Stimulated activated CD4-positive, alpha-beta T cell treated with anti-CD3 and anti-CD28 coated beads, TNF-alpha, amount 100 ng/mL, for 1 hour (primary cell): ENCODE results near the gene SLC9A9.

ENCODE experiments used
- DNase-seq, 3 donors: peaks; one replicate each; pipeline ENCODE4 v3.0.0-alpha.2; 2020; ENCODE audit warnings: low read depth in 3 of 3, low spot score in 1 of 3

SLC9A9 gene

GRCh38 chr3:143601723-143602484, 246.4 kb downstream of the SLC9A9 start:
- no peak for DNase-seq

- no peak for DNase-seq
Measured at GRCh38 chr3:143600756-143601718, 247.2 kb downstream of the SLC9A9 start.

DNA sequence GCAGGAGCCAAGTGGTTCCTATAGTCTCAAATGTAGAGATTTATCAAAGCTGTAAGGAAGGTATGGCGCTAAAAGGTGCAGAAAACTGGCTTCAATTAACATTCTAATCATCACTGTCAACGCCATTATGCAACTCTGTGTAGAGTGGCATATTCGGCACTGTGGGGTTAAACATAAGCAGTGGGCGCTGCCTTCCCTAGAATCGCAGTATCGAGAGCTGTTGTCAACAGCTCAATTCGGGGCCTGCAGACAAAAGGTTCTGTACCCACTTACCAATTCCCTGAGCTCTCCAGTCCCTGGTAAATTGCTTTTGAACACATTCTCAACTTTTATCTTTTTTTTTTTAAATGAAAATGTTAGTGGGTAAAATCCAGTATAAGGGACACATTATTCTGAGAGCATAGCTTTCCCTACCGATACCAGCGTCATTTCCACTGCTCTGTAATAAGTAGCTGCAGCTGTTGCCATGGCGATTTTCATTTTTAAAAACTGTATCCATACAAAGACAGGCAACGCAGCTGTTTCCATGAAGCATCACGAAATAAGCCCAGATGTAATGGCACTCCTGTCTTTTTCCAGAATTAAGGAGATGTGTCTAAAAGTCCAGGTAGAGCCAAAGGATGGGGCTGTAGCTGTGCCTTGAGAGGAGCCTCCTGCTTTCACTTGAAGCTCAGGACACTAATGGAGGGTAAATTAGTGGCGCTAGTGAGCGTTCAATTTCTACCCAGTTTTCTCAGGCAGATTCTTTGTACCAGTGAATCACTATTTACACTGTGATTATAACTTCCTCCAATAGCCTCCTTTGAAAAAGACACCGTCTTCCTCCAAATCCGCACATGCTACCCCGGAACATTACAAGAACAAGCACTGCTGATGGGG, 250.3 kb downstream of the SLC9A9 start:
- DNase-seq, result no peak

GRCh38 chr3:143596957-143597642, 251.2 kb downstream of the SLC9A9 start:
- no peak for DNase-seq

GRCh38 chr3:143595456-143596077, 252.7 kb downstream of the SLC9A9 start:
- DNase-seq, result no peak

- no peak for DNase-seq
Measured at GRCh38 chr3:143594206-143594605, 254.1 kb downstream of the SLC9A9 start.

- DNase-seq, result no peak
Measured at GRCh38 chr3:143590660-143591059, 257.6 kb downstream of the SLC9A9 start.

DNA sequence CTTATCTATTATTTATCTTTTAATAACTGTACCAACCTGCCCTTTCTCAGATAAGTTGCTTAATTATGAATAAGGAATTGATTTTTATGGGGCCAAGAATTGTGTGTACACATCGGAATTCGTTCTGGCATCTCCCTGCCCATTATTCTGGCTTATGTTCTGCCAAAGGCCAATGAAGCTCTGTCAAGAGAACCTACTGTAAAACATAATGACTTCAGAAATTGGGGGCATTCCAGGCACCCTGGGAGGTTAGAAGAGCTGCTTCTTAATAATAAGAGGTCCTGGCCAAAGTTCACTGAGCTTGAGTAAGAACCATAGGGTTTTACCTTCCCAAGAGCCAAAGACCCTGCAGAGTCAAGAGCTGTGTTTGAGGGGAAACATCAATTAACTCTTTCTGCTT, 261.7 kb downstream of the SLC9A9 start:
- DNase-seq, result no peak

- DNase-seq, result no peak
Measured at GRCh38 chr3:143585720-143586456, 262.4 kb downstream of the SLC9A9 start.

GRCh38 chr3:143584474-143584873, 263.8 kb downstream of the SLC9A9 start:
- DNase-seq, result no peak

GRCh38 chr3:143581972-143582722, 266.1 kb downstream of the SLC9A9 start:
- DNase-seq, result no peak

DNA sequence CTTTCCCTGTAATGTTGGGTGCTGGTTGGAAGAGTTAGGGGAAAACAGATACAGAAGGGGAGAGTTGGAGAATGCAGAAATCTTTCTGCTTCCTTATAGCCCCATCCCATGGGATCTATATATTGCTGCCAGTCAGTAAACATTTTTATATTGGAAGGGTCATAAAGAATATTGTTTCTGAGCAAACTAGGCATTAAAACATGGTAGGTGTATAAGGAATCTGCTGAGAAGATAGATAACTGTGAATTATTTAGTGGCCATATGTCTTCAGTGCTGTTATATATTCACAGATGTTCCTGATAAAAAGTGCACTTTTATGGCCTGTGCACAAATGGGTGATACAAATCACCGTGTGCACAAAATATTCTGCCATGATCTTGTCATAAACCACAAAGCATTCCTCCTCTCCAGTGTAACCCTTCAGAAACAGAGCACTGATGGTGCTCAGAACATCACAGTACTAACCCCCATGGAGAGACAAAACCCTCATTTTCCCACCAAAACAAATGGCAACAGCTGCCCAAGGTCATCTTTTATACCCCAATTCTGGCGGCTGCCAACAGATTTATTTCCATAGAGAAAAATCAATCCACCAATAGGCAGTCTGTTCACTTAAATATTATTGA, 269.3 kb downstream of the SLC9A9 start:
- DNase-seq, result no peak

- DNase-seq, result no peak
Measured at GRCh38 chr3:143576568-143577270, 271.5 kb downstream of the SLC9A9 start.

DNA sequence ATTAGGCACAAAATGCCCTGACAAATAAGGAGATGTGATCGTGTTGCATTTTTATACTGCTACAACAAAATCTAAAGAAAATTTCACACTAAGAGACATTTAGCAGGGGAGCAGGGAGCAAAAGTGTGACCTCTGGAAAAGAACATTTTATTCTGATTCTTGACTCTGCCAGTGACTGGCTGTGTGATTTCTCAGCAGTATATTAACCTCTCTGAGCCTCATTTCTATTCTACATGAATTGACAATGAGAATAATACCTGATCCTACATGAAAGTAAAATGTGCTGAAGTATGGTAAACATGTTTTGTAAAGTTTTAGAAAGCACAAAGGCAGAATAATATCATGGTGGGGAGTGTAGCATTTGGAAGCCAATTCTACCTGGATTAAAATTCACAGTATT, 273.3 kb downstream of the SLC9A9 start:
- no peak for DNase-seq

GRCh38 chr3:143573610-143574303, 274.5 kb downstream of the SLC9A9 start:
- no peak for DNase-seq

GRCh38 chr3:143571548-143571947, 276.7 kb downstream of the SLC9A9 start:
- no peak for DNase-seq

DNA sequence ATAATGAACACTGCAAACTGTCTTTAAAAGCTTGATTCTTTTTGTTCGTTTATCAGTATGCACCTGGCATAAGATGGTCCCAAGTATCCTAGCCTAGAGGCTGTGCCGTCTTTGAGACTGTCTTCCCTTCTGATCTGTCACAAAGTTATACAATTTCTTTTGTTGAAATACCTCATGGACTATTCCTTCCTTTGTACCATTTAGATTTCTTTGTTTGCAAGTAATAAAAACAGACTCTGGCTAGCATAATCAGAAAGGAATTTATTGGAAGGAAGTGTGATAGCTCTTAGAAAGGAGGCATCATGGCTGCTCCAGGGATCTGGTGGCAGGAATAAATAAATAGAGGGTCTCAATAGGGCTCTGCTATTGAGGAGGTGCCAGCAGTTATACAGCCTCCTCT, 280.4 kb downstream of the SLC9A9 start:
- DNase-seq, result no peak
